ENCODE measurements around the gene TRPC5OS. TPM values are rescaled to one million over a fixed set of nuclear protein-coding genes. Genes with fewer than 3 reads are reported as not detected.
A peak's percentile ranks its signal among the peaks of the same experiment; 100 is the strongest.

Gene TRPC5OS
- total RNA-seq, 1 experiment from 2014 or later, result not detected

- CTCF ChIA-PET, result no interaction called here
- Histone ChIP-seq H3K4me1 (replicated peaks; ENCODE audit: insufficient read depth) (no peaks in the 10 kb centered on the region), H3K9me2 (ENCODE audit: insufficient read depth) (no peaks in the 10 kb centered on the region), H3K79me2 (ENCODE audit: low read depth) (no peaks in the 10 kb centered on the region), H3K4me3 (no peak overlapping the region), H2AFZ (no peak overlapping the region), H3K36me3 (ENCODE audit: low read depth) (no peaks in the 10 kb centered on the region), H3F3A (ENCODE audit: insufficient read depth, low read depth) (no peaks in the 10 kb centered on the region), H3K27me3 (ENCODE audit: insufficient read depth, low read depth) (no peaks in the 10 kb centered on the region), H4K20me1 (ENCODE audit: insufficient read depth) (no peaks in the 10 kb centered on the region), H3K4me2 (no peak overlapping the region), H3K9me3 (ENCODE audit: insufficient read depth, low read depth) (no peaks in the 10 kb centered on the region), H3K27ac (no peak overlapping the region)
- no peak for TF ChIP-seq CTCF (conservative IDR thresholded peaks at IDR 0.05)
- no peak for TF ChIP-seq EZH2 (IDR thresholded peaks at IDR 0.05; ENCODE audit: low read depth)
- POLR2A ChIA-PET (ENCODE audit: unreplicated experiment), result no interaction called here
- no TSS peak for BruUV-seq (replicated peaks)
- intact Hi-C loops (cut with micrococcal nuclease; ENCODE audit: unreplicated experiment), result no loop called here
- DNase-seq, result peak in 1 of 2 experiments; percentile 26
Measured at GRCh38 chrX:111876646-111877045, 665 bp downstream of the TRPC5OS start.

GRCh38 chrX:111877681-111878080, 1.7 kb downstream of the TRPC5OS start:
- Histone ChIP-seq H3K27me3 (ENCODE audit: insufficient read depth, low read depth) (no peaks in the 10 kb centered on the region), H3F3A (ENCODE audit: insufficient read depth, low read depth) (no peaks in the 10 kb centered on the region), H3K27ac (no peak overlapping the region), H4K20me1 (ENCODE audit: insufficient read depth) (no peaks in the 10 kb centered on the region), H3K9me2 (ENCODE audit: insufficient read depth) (no peaks in the 10 kb centered on the region), H3K9me3 (ENCODE audit: insufficient read depth, low read depth) (no peaks in the 10 kb centered on the region), H3K4me3 (no peak overlapping the region), H2AFZ (no peak overlapping the region), H3K4me1 (replicated peaks; ENCODE audit: insufficient read depth) (no peaks in the 10 kb centered on the region), H3K79me2 (ENCODE audit: low read depth) (no peaks in the 10 kb centered on the region), H3K4me2 (no peak overlapping the region), H3K36me3 (ENCODE audit: low read depth) (no peaks in the 10 kb centered on the region)
- CTCF ChIA-PET, result no interaction called here
- TF ChIP-seq EZH2 (IDR thresholded peaks at IDR 0.05; ENCODE audit: low read depth), result no peak
- no peak for TF ChIP-seq CTCF (conservative IDR thresholded peaks at IDR 0.05)
- intact Hi-C loops (cut with micrococcal nuclease; ENCODE audit: unreplicated experiment), result no loop called here
- POLR2A ChIA-PET (ENCODE audit: unreplicated experiment), result no interaction called here
- no peak for DNase-seq
- no TSS peak for BruUV-seq (replicated peaks)

GRCh38 chrX:111880735-111881134, 4.8 kb downstream of the TRPC5OS start:
- Histone ChIP-seq H3K27ac (no peak overlapping the region), H3K9me2 (ENCODE audit: insufficient read depth) (no peaks in the 10 kb centered on the region), H3K9me3 (ENCODE audit: insufficient read depth, low read depth) (no peaks in the 10 kb centered on the region), H3K4me1 (replicated peaks; ENCODE audit: insufficient read depth) (no peaks in the 10 kb centered on the region), H2AFZ (no peak overlapping the region), H3K79me2 (ENCODE audit: low read depth) (no peaks in the 10 kb centered on the region), H3K27me3 (ENCODE audit: insufficient read depth, low read depth) (no peaks in the 10 kb centered on the region), H3K4me2 (no peak overlapping the region), H4K20me1 (ENCODE audit: insufficient read depth) (no peaks in the 10 kb centered on the region), H3K4me3 (no peak overlapping the region), H3K36me3 (ENCODE audit: low read depth) (no peaks in the 10 kb centered on the region), H3F3A (ENCODE audit: insufficient read depth, low read depth) (no peaks in the 10 kb centered on the region)
- no peak for DNase-seq
- intact Hi-C loops (cut with micrococcal nuclease; ENCODE audit: unreplicated experiment), result no loop called here
- BruUV-seq (replicated peaks), result no TSS peak
- ChIA-PET CTCF (no interaction called here), POLR2A (ENCODE audit: unreplicated experiment) (no interaction called here)
- TF ChIP-seq EZH2 (IDR thresholded peaks at IDR 0.05; ENCODE audit: low read depth) (no peak), CTCF (conservative IDR thresholded peaks at IDR 0.05) (no peak)
